Measurements from ENCODE around the gene CACNG3.

DNA sequence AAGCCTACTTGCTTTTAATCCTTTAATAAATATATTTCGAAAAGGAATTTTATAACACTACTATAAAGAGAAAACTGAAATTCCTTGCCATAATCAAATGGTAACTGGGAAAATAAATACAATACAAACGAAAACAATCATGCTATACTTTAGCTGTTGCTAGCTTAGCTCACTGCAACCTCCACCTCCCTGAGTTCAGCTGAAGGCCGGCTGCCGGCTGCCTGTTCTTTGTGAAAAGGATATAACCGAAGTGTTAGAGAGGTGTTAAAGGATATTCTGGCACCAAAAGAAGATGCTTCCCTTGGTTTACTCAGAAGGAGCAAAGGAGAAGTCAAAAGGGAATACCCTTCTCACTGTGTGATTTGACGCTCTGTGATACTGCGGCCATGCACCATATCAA lies 108.5 kb downstream of the CACNG3 start:
- TF ChIP-seq, protein P1, sequence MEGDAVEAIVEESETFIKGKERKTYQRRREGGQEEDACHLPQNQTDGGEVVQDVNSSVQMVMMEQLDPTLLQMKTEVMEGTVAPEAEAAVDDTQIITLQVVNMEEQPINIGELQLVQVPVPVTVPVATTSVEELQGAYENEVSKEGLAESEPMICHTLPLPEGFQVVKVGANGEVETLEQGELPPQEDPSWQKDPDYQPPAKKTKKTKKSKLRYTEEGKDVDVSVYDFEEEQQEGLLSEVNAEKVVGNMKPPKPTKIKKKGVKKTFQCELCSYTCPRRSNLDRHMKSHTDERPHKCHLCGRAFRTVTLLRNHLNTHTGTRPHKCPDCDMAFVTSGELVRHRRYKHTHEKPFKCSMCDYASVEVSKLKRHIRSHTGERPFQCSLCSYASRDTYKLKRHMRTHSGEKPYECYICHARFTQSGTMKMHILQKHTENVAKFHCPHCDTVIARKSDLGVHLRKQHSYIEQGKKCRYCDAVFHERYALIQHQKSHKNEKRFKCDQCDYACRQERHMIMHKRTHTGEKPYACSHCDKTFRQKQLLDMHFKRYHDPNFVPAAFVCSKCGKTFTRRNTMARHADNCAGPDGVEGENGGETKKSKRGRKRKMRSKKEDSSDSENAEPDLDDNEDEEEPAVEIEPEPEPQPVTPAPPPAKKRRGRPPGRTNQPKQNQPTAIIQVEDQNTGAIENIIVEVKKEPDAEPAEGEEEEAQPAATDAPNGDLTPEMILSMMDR (conservative IDR thresholded peaks at IDR 0.05; ENCODE audit: low read length): no peak
- no peak for TF ChIP-seq EZH2phosphoT487 (IDR thresholded peaks at IDR 0.05; ENCODE audit: borderline replicate concordance)
